ENCODE results near the gene NOXO1.

GRCh38 chr16:1960665-1961630 is 20.3 kb downstream of the NOXO1 start:
- no peak for TF ChIP-seq SPI1 (IDR thresholded peaks at IDR 0.05; ENCODE audit: low read depth, low read length)
- no peak; the same call in none of the 2 replicates for TF ChIP-seq TAF1 (IDR thresholded peaks at IDR 0.05; ENCODE audit: low read depth, low read length)
- TF ChIP-seq POLR2A (IDR thresholded peaks at IDR 0.05; ENCODE audit: low read depth, low read length): peak; percentile 97
